GM19372 (cell line): ENCODE data around the gene GNAQ.

Experiments used
- ATAC-seq: cut with Tn5 transposase; IDR thresholded peaks from one replicate; pipeline ENCODE4 v1.9.1; 2021; ENCODE audit warnings: mild to moderate bottlenecking, low read depth, moderate library complexity; ENCODE audit not compliant: unreplicated experiment

The GNAQ gene

GRCh38 chr9:77679088-77679487 lies 352.5 kb downstream of the GNAQ start:
- ATAC-seq: no peak

GRCh38 chr9:77677957-77678535 lies 353.6 kb downstream of the GNAQ start:
- no peak for ATAC-seq

GRCh38 chr9:77677397-77677796 lies 354.2 kb downstream of the GNAQ start:
- no peak for ATAC-seq

- no peak for ATAC-seq
Measured at GRCh38 chr9:77673941-77674791, 357.4 kb downstream of the GNAQ start.

GRCh38 chr9:77672183-77672582 lies 359.4 kb downstream of the GNAQ start:
- no peak for ATAC-seq

- ATAC-seq: no peak
Measured at GRCh38 chr9:77667151-77667550, 364.5 kb downstream of the GNAQ start.
